Stimulated activated CD8-positive, alpha-beta memory T cell treated with anti-CD3 and anti-CD28 coated beads, Interleukin-7, amount 100 ng/mL, for 48 hours (primary cell): ENCODE results near the gene TICRR.

Experiments
- DNase-seq, 2 donors: peaks; one replicate each; pipeline ENCODE4 v3.0.0-alpha.2; 2020; ENCODE audit warnings: low read depth in 1 of 2; ENCODE audit errors: extremely low read depth in 1 of 2

Gene TICRR

DNA sequence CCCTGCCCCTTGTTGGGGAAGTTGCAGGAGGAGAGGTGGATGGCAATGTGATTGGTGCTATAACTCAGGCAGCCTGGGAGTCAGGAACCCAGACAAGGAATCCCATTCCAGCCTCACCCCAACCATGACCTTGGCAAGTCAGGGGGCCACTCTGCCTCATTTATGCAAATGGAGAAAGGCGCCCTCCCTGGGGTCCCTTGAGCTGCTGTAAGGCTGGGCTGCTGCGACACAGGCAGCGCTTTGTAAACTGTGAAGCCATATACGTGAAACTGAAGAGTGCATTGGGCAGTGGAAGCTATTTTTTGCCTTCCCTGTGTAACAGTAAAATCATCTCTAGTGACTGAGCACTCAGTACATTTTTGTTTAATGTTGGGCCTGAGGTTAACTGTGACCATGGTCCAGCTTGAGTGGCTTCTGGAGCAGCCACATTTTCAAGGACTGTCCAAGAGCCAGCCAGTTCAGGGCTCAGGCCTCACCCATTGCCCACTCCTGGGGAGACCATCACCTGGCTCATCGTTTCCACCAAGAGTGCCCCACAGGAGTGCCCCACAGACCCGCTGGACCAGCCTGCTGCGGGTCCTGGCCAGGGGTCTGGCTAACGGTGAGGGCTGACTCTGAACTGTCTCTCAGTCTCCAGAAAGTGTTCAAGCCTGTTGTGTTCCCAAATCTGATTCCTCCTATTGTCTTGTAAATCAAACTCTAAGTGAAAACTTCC, 52.1 kb downstream of the TICRR start:
- DNase-seq: no peak

DNA sequence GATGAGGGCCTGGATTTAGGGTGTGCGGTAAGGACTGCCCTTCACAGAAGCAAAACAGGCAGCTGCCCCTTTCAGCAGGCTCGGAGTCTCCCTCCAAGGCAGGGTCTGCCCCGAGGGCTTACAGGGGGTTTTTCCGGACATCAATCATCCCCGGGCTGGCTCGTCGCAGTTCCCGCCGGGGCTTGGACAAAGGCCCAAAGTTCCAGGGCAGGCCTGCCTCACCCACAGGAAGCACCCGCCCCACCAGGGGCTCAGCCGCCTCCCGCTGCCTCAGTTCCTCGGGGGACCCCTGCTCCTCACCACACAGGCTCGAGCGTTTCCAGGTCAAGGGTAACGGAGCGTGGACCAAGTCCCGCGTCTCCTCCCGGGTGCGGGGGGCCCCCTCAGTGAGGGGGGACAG, 53.0 kb downstream of the TICRR start:
- no peak for DNase-seq

DNA sequence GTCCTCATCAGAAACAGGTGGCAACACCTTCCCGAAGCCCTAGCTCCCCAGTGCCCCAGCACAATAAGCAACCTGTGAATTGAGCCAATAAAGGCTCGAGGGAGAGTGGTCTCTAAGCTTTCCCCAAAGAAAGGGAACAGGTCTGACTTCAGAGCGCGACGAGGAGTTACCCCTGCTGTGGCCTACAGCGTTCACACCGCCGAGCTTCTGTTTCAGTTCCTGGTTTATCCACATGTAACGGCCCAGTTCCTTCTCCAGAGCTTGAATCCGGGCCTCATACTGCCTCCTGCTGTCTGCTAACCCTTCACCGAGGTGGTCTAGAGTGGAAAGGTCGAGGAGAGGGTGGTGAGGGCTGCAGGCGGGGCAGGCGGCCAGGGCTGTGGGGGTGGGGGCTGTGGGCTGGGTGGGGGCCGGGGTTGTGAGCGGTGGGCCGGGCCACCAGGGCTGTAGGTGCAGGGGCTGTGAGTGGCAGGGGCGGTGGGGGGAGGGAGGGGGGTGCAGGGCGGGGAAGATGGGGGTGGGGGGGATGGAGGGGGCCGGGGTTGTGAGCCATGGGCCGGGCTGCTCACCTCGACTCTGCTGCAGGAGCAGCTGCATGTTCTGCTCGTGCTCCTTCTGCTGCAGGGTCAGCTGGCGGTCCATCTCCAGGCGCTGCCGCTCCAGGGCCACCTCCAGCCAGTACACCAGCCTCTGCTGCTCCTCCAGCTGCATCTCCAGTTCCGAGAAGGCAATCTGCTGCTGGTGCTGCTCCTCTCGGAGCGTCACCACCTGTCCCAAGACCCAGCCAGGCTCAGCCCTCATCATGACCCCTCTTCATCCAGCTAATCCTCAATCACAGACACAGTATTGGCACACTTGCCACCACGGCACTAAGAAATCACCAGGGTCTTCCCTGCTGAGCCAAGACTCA, 53.8 kb downstream of the TICRR start:
- DNase-seq: no peak

GRCh38 chr15:89629829-89630228, 54.6 kb downstream of the TICRR start:
- DNase-seq: no peak

DNA sequence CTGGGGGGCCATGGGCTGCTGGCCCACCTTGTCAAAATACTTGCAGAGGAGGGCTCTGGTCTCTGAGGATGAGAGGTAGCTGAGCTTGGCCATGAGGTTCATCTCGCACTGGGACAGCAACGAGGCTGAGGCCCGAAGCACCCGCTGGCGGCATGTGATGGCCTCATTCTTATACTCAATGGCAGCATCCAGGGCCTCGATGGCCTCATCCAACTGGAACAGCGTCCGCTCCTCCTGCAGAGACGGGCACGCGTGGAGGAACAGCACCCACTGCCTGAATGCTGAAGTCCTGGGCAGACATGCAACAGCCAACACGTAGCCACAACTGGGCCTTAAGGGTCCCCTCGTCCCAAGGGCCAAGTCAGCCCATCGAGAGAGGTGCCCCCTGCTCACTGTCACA, 55.0 kb downstream of the TICRR start:
- DNase-seq: no peak

DNA sequence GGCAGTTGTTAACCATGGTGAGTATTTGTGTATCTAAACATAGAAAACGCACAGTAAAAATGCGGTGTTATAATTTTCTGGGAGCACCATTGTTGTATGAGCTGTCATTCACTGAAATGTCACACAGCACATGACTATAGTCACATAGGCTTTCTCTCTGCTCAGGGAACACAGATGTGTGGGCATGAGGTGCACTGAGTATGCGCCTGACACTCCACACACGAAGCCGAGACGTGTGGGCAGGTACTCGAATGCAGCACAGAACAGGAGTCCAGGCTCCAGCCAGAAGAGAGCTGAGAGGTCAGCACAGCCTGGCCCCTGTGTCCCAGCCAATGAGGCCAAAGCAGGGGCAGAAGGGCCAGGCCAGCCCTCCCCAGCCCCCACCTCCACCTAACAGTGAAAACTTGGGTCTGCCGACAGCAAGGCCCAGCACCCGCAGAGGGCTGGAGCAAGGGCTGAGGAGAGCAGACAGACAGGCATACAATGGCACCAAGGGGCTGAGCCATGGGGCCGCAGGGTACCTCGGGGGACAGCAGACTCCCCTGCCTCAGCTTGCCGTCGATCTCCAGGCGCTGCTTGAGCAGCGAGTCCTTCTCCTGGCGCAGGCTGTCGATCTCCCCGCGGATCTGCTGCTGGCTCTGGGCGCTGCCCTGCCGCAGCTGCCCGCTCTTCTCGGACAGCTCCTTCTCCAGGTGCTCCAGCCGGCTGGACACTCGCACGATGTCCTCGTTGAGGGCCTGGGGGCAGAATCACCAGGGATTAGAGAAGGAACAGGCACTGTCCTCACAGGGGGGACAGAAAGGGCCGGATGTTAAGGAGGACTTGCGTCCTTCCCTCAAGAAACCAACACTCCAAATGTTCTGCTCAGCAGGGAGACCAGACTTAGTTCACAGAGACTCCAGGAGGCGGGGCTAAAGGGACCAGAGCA, 56.0 kb downstream of the TICRR start:
- no peak for DNase-seq

DNA sequence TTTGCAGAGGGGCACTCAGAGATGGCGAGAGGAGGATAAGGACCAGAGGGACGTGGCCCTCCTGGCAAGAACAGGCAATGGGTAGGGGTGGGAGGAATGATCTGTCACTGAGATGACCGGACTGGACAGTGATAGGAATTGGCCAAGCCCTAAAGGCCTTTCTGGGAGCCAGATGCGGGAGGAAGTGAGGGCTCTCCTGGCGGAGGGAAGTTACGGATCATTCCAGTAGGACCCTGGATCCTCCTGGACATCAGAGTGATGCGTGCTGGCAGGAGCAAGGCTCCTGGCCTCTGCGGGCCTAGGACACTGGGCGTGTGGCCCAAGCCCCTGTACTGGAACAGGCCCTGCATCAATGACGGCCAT, 56.6 kb downstream of the TICRR start:
- no peak for DNase-seq

- no peak for DNase-seq
Observed at GRCh38 chr15:89632563-89633430, 57.5 kb downstream of the TICRR start.

DNA sequence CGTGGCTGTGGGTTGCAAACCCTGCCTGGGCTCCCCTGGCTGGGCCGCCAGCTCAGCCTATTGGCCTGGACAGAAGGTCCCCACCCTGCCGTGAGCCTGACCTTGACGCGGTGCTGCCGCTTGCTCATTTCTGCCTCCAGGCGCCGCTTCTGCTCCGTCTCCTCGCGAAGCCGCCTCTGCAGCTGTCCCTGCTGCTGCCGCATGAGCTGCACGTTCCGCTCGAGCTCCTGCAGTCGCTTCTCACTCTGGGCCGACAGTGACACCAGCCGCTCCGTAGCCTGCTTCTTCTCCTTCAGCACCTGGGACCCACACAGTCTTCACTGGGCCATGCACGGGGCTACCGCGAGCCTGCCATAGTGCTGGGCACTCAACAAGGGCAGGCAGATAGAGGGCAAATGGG, 58.3 kb downstream of the TICRR start:
- DNase-seq: no peak

DNA sequence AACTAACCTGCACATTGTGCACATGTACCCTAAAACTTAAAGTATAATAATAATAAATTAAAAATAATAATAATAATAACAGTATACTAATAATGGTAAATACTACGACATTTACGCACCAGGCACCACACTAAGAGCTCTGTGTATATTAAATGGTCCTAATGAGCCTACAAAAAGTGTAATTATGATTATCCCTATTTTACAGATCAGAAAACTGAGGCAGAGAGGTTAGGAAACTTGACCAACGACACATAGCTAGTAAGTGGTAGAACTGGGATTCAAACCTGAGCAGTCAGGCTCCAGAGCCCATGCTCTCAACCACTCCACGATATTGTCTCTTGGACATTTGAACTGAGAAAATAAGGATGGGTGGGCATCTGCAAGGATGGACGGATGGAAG, 65.0 kb downstream of the TICRR start:
- DNase-seq: no peak

DNA sequence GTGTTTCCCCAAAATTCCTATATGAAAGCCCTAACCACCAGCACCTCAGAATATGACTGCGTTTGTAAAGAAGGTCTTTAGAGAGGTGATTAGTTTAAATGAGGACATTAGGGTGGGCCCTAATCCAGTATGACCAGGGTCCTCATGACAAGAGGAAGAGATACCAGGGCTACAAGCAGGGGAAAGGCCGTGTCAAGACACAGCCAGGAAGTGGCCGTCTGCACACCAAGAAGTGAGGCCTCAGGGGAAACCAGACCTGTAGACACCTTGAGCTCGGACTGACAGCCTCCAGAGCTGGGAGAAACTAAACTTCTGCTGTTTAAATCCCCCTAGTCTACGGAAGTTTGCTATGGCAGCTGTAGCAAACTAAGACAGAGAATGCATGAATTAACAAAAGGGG, 65.8 kb downstream of the TICRR start:
- DNase-seq: no peak

GRCh38 chr15:89642106-89642505, 66.8 kb downstream of the TICRR start:
- no peak for DNase-seq

DNA sequence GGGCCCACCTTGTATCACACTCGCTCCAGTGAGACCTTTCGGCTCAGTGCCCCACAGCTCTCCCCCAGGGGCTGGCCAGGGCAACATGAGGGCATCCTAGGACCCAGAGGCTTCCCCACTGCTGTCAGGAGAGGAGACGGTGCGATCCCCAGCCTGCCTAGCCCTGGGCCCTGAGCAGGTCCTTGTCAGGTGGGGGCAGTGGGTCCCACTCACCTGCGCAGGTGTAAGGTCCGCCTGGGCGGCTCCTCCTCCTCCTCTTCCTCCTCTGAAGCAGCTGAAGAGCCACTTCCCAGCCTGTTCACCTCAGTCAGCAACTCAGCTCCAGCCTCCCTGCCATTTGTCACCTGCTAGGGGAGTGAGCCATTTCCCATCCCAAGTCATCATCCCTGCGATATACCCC, 70.4 kb downstream of the TICRR start:
- DNase-seq: no peak

- DNase-seq: no peak
Observed at GRCh38 chr15:89646416-89647141, 71.3 kb downstream of the TICRR start.

DNA sequence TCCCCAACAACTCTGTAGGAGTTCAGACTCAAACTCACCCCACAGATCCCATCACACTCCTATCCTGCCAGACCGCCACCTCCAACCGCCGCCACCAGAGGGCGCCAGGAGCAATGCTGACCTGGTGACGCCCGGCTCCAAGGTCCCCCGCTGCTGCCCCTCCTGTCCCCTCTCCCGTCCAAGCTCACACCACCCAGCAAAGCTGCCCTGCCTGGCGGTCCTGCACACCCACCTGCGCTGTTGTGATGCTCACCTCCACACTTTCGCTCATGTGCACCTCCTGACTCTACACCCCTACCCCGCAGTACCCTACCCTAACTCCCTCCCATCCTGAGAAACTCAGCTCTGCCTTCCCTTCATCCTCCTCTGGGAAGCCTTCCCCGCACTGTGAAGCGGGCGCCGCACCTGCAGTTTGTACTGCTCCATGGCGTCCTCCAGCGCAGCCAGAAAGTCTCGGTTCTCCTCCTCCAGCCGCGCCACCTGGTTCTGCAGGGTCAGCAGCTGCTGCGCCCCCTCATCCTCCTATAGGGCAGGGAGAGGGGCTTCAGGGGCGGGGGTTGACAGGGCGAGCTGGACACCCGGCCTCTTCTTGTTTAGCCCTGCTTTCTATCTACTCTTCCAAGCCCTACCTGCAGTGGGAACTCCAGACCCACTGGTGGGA, 72.1 kb downstream of the TICRR start:
- DNase-seq: peak; percentile 44 to 45

GRCh38 chr15:89648106-89649012, 73.1 kb downstream of the TICRR start:
- no peak for DNase-seq

GRCh38 chr15:89649013-89649625, 73.8 kb downstream of the TICRR start:
- no peak for DNase-seq

- DNase-seq: no peak
Observed at GRCh38 chr15:89649716-89650115, 74.4 kb downstream of the TICRR start.
